SK-N-SH (cell line): Measurements from ENCODE around the gene SNX10. TPM values are rescaled to one million over a fixed set of nuclear protein-coding genes. Genes with fewer than 3 reads are reported as not detected.

ENCODE experiments used
- CTCF ChIA-PET: fragments of 300-600, 350-600 bp; formaldehyde crosslinking; extraction: SDS; loops from one replicate; lab custom pipeline; 2021; lab: Yijun Ruan, JAX
- POLR2A ChIA-PET: fragments of 350-600 bp; sonication (Branson Sonifier 250); formaldehyde crosslinking; extraction: SDS; loops from one replicate; lab custom pipeline; 2020; ENCODE audit warnings: antibody characterized with exemption, inconsistent platforms; lab: Yijun Ruan, JAX
- DNase-seq: peaks from one replicate; pipeline ENCODE4 v3.0.0; 2012
- H2AFZ ChIP-seq: fragments of 200-600 bp; sonication (generic); 2 replicates; pipeline ENCODE4 v1.8.1; 2016; ENCODE audit warnings: antibody characterized with exemption, mild to moderate bottlenecking, low read depth
- H3F3A ChIP-seq: fragments of 200-600 bp; sonication (generic); replicated peaks from 2 replicates; pipeline ENCODE3; 2016; ENCODE audit warnings: antibody characterized with exemption, mild to moderate bottlenecking; ENCODE audit not compliant: insufficient read depth
- H3K27ac ChIP-seq, 2 experiments: fragments of 200-500 bp in 1 of 2; fragments of 200-600 bp in 1 of 2; sonication (Bioruptor generic) in 1 of 2; sonication (generic), shearing (Covaris generic) in 1 of 2; 2 replicates each; pipeline versions ENCODE4 v1.5.1 to v1.6.1; 2014 to 2016; ENCODE audit warnings: low read depth in 2 of 2, inconsistent platforms in 1 of 2, low read length in 1 of 2, mild to moderate bottlenecking in 1 of 2, mixed read lengths in 1 of 2
- H3K27me3 ChIP-seq: fragments of 200-600 bp; sonication (generic), shearing (Covaris generic); 2 replicates; pipeline ENCODE4 v1.6.1; 2016; ENCODE audit warnings: mixed run types; ENCODE audit not compliant: insufficient read depth
- H3K36me3 ChIP-seq, 2 experiments: fragments of 200-500 bp in 1 of 2; fragments of 200-600 bp in 1 of 2; sonication (Bioruptor generic) in 1 of 2; sonication (generic) in 1 of 2; replicated peaks in 1 of 2; 2 replicates each; pipeline versions ENCODE3 to v1.5.1; 2014 to 2016; ENCODE audit warnings: low read length in 1 of 2, mild to moderate bottlenecking in 1 of 2; ENCODE audit not compliant: insufficient read depth in 2 of 2, control insufficient read depth in 1 of 2
- H3K4me1 ChIP-seq, 2 experiments: fragments of 200-500 bp in 1 of 2; fragments of 200-600 bp in 1 of 2; sonication (Bioruptor generic) in 1 of 2; sonication (generic), shearing (Covaris generic) in 1 of 2; 2 replicates each; pipeline versions ENCODE4 v1.5.1 to v1.6.1; 2014 to 2016; ENCODE audit warnings: low read depth in 1 of 2, low read length in 1 of 2, mixed run types in 1 of 2; ENCODE audit not compliant: insufficient read depth in 2 of 2, control insufficient read depth in 1 of 2
- H3K4me2 ChIP-seq: fragments of 200-600 bp; sonication (generic), shearing (Covaris generic); 2 replicates; pipeline ENCODE4 v1.6.1; 2017; ENCODE audit warnings: mixed run types
- H3K4me3 ChIP-seq, 2 experiments: fragments of 200-500 bp in 1 of 2; fragments of 200-600 bp in 1 of 2; sonication (Bioruptor generic) in 1 of 2; sonication (generic), shearing (Covaris generic) in 1 of 2; 2 replicates each; pipeline versions ENCODE4 v1.5.1 to v1.8.1; 2014 to 2016; ENCODE audit warnings: low read depth in 2 of 2, inconsistent platforms in 1 of 2, low read length in 1 of 2, mild to moderate bottlenecking in 1 of 2, mixed read lengths in 1 of 2, moderate library complexity in 1 of 2
- H3K79me2 ChIP-seq: fragments of 200-600 bp; sonication (generic); 2 replicates; pipeline ENCODE4 v1.8.1; 2017; ENCODE audit warnings: mild to moderate bottlenecking; ENCODE audit not compliant: insufficient read depth
- H3K9ac ChIP-seq: fragments of 200-600 bp; sonication (generic); 2 replicates; pipeline ENCODE4 v1.6.1; 2017; ENCODE audit warnings: mixed run types
- H3K9me2 ChIP-seq: fragments of 200-600 bp; sonication (generic); 2 replicates; pipeline ENCODE4 v1.6.1; 2017; ENCODE audit warnings: mixed run types
- H3K9me3 ChIP-seq: fragments of 200-600 bp; sonication (generic); 2 replicates; pipeline ENCODE4 v1.6.1; 2017; ENCODE audit warnings: mixed run types, mild to moderate bottlenecking, moderate library complexity
- H4K20me1 ChIP-seq: fragments of 200-600 bp; sonication (generic); 2 replicates; pipeline ENCODE4 v1.6.1; 2017; ENCODE audit warnings: mild to moderate bottlenecking, mixed run types; ENCODE audit not compliant: insufficient read depth
- ELF1 ChIP-seq: IDR thresholded peaks from 2 replicates; pipeline ENCODE4 v1.4.0; 2012
- FOXM1 ChIP-seq: IDR thresholded peaks from 2 replicates; pipeline ENCODE4 v1.4.0; 2012; ENCODE audit warnings: low read depth, mild to moderate bottlenecking
- GATA2 ChIP-seq: sonication (generic); formaldehyde crosslinking; IDR thresholded peaks from 2 replicates; pipeline ENCODE4 v1.5.0; 2020; ENCODE audit warnings: mild to moderate bottlenecking, missing genetic modification reagents
- JUND ChIP-seq: IDR thresholded peaks from 2 replicates; pipeline ENCODE4 v1.4.0; 2012
- MEF2A ChIP-seq: IDR thresholded peaks from 2 replicates; pipeline ENCODE4 v1.4.0; 2012; ENCODE audit warnings: low read depth, borderline replicate concordance
- NFIC ChIP-seq: IDR thresholded peaks from 2 replicates; pipeline ENCODE4 v1.4.0; 2012; ENCODE audit warnings: borderline replicate concordance
- RCOR1 ChIP-seq: fragments of 150-350 bp; IDR thresholded peaks from 2 replicates; pipeline ENCODE4 v1.6.1; 2017; ENCODE audit warnings: antibody characterized with exemption, low read length
- RXRA ChIP-seq: IDR thresholded peaks from 2 replicates; pipeline ENCODE4 v1.4.0; 2012; ENCODE audit warnings: low read depth, mild to moderate bottlenecking, borderline replicate concordance
- TAF1 ChIP-seq: IDR thresholded peaks from 2 replicates; pipeline ENCODE4 v1.6.1; 2012; ENCODE audit warnings: low read depth, mild to moderate bottlenecking, low read length, moderate library complexity, borderline replicate concordance
- TEAD4 ChIP-seq: IDR thresholded peaks from 2 replicates; pipeline ENCODE4 v1.4.0; 2012; ENCODE audit warnings: mild to moderate bottlenecking, borderline replicate concordance; ENCODE audit not compliant: insufficient read depth
- WGBS: methylation state at CpG from one replicate; pipeline ENCODE4 v1.1.6; 2017; ENCODE audit warnings: low lambda C conversion rate; 5-methylcytosine and 5-hydroxymethylcytosine counted together
- polyA plus RNA-seq, 3 experiments: library from polyadenylated mRNA; depleted of rRNA; stranded (reverse); fragments of >200 nt; gene quantifications; 2 replicates each; pipeline ENCODE4 v1.2.3, GENCODE V29; 2012
- TF ChIP-seq, protein P1 (sequence below): IDR thresholded peaks from 2 replicates; pipeline ENCODE4 v1.4.0; 2012; ENCODE audit warnings: low read depth, borderline replicate concordance
- TF ChIP-seq, protein P2 (sequence below): IDR thresholded peaks from 2 replicates; pipeline ENCODE4 v1.4.0; 2012; ENCODE audit warnings: low read depth, borderline replicate concordance

SNX10 gene
- polyA plus RNA-seq, 1 of the 3 experiments (the other 2 are of a cell fraction) = 0.02 TPM

DNA sequence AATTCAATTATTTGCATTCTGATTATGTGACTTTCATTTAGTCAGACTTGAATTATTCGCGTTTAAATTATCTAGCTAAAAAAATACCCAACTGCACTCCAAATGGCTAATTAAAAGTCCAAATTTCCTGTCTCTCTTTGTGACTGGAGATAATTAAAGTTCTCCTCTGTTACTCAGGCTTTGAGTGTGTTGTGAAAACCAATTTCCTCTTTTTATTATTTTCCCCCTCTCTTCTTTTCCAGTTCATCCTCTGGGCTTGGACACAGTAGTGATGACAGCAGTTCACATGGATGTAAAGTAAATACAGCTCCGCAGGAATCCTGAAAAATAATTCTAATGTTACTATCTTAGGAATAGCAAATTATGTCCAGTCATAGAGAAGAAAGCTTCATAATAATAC is 80.6 kb downstream of the SNX10 start:
- no peaks in the 10 kb centered on the region for H3K36me3 ChIP-seq
- no peak overlapping the region for H3K4me3 ChIP-seq
- TF ChIP-seq RCOR1 (no peak), ELF1 (no peak), MEF2A (no peak), TEAD4 (no peak), RXRA (no peak), TAF1 (no peak)
- TF ChIP-seq, protein P1, sequence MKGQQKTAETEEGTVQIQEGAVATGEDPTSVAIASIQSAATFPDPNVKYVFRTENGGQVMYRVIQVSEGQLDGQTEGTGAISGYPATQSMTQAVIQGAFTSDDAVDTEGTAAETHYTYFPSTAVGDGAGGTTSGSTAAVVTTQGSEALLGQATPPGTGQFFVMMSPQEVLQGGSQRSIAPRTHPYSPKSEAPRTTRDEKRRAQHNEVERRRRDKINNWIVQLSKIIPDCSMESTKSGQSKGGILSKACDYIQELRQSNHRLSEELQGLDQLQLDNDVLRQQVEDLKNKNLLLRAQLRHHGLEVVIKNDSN = no peak
- no peaks in the 10 kb centered on the region for H3F3A ChIP-seq
- ChIA-PET POLR2A (interaction anchor here (0.6 kb wide), 2 partner anchors 27 to 39 kb away, joined by 3 read pairs; no protein-coding TSS in a partner anchor), CTCF (interaction anchor here (0.6 to 18.0 kb wide), 13 partner anchors 7 to 789 kb away, joined by 3 to 716 read pairs (median 4); no protein-coding TSS in a partner anchor)
- H3K9me3 ChIP-seq = no peaks in the 10 kb centered on the region
- H3K27ac ChIP-seq = no peak overlapping the region
- peaks cover 36% of the 10 kb centered on the region for H3K27me3 ChIP-seq
- H4K20me1 ChIP-seq = no peaks in the 10 kb centered on the region
- peaks cover 0 to 4% of the 10 kb centered on the region in 2 experiments; a peak in 2 of 4 replicates for H3K4me1 ChIP-seq
- no peak overlapping the region for H3K9ac ChIP-seq
- no peaks in the 10 kb centered on the region for H3K79me2 ChIP-seq
- no peaks in the 10 kb centered on the region for H3K9me2 ChIP-seq
- no peak overlapping the region for H2AFZ ChIP-seq
- no peak overlapping the region for H3K4me2 ChIP-seq
- 72% methylated on average over 3 of the region's 3 CpGs for WGBS
- no peak for DNase-seq

DNA sequence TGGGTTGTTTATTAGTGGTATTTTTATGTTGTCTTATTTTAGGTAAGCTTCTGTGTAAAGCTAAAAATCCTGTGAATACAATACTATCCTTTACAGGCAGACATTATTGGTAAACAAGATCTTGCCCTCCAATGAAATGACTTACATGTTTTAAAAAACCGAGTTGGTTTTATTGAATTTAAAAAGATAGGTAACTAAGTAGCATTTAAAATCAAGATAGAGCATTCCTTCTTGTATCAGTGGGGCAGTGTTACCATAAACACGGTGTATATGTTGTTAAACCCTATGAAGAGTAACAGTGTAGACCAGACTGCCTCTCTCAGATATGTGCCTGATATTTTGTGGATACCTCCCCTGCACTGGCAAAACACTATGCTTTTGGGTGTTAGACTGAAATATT is 81.0 kb downstream of the SNX10 start:
- CTCF ChIA-PET = interaction anchor here (0.7 to 18.0 kb wide), 11 partner anchors 8 to 788 kb away, joined by 3 to 716 read pairs (median 4); no protein-coding TSS in a partner anchor
- no peaks in the 10 kb centered on the region for H3K36me3 ChIP-seq
- H2AFZ ChIP-seq = no peak overlapping the region
- no peaks in the 10 kb centered on the region for H4K20me1 ChIP-seq
- DNase-seq = no peak
- TF ChIP-seq MEF2A (no peak), FOXM1 (no peak), ELF1 (no peak), GATA2 (no peak), JUND (no peak), NFIC (no peak)
- TF ChIP-seq, protein P2, sequence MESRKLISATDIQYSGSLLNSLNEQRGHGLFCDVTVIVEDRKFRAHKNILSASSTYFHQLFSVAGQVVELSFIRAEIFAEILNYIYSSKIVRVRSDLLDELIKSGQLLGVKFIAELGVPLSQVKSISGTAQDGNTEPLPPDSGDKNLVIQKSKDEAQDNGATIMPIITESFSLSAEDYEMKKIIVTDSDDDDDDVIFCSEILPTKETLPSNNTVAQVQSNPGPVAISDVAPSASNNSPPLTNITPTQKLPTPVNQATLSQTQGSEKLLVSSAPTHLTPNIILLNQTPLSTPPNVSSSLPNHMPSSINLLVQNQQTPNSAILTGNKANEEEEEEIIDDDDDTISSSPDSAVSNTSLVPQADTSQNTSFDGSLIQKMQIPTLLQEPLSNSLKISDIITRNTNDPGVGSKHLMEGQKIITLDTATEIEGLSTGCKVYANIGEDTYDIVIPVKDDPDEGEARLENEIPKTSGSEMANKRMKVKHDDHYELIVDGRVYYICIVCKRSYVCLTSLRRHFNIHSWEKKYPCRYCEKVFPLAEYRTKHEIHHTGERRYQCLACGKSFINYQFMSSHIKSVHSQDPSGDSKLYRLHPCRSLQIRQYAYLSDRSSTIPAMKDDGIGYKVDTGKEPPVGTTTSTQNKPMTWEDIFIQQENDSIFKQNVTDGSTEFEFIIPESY = no peak
- 46% methylated on average over 2 of the region's 2 CpGs for WGBS
- H3K27ac ChIP-seq = no peak overlapping the region
- no peaks in the 10 kb centered on the region for H3K9me2 ChIP-seq
- no peaks in the 10 kb centered on the region for H3F3A ChIP-seq
- POLR2A ChIA-PET = interaction anchor here (0.6 kb wide), 1 partner anchor 38 kb away, joined by 3 read pairs; no protein-coding TSS in a partner anchor
- peaks cover 0 to 5% of the 10 kb centered on the region in 2 experiments; a peak in 2 of 4 replicates for H3K4me1 ChIP-seq
- peaks cover 37% of the 10 kb centered on the region for H3K27me3 ChIP-seq
- no peak overlapping the region for H3K4me3 ChIP-seq
- H3K9ac ChIP-seq = no peak overlapping the region
- H3K9me3 ChIP-seq = no peaks in the 10 kb centered on the region
- no peaks in the 10 kb centered on the region for H3K79me2 ChIP-seq
- H3K4me2 ChIP-seq = no peak overlapping the region
